HepG2 (cell line): ENCODE results near the gene NOS1AP. TPM values are rescaled to one million over a fixed set of nuclear protein-coding genes. Genes with fewer than 3 reads are reported as not detected.

Source experiments
- BHLHE40 ChIP-seq: IDR thresholded peaks from 2 replicates; pipeline ENCODE4 v1.6.1; 2011; ENCODE audit warnings: low read length, improper control_type of control experiment
- BRD4 ChIP-seq: sonication (generic); formaldehyde crosslinking; IDR thresholded peaks from 2 replicates; pipeline ENCODE4 v1.4.0; 2020; ENCODE audit warnings: missing genetic modification reagents
- GABPA ChIP-seq, 2 experiments: IDR thresholded peaks; 2 replicates each; pipeline ENCODE4 v1.6.1; 2011 to 2016; ENCODE audit warnings: low read depth in 2 of 2, low read length in 1 of 2, missing biosample characterization in 1 of 2, missing genetic modification characterization in 1 of 2
- IKZF5 ChIP-seq: IDR thresholded peaks from 2 replicates; pipeline ENCODE4 v1.6.1; 2018; ENCODE audit warnings: missing genetic modification reagents, mild to moderate bottlenecking, missing compliant biosample characterization
- KLF16 ChIP-seq, 2 experiments: sonication (generic) in 1 of 2; formaldehyde crosslinking in 1 of 2; IDR thresholded peaks; 2 replicates each; pipeline versions ENCODE4 v1.6.1 to v1.8.0; 2016 to 2023; ENCODE audit warnings: missing genetic modification reagents in 2 of 2, missing compliant biosample characterization in 1 of 2
- NKX3-1 ChIP-seq: sonication (generic); formaldehyde crosslinking; IDR thresholded peaks from 2 replicates; pipeline ENCODE4 v1.5.0; 2020; ENCODE audit warnings: missing genetic modification reagents
- PRPF4 ChIP-seq: fragments of 200-400 bp; formaldehyde crosslinking; IDR thresholded peaks from 2 replicates; pipeline ENCODE4 v1.6.1; 2016; ENCODE audit warnings: low read length, low read depth; ENCODE audit not compliant: poor library complexity, severe bottlenecking
- SNRNP70 ChIP-seq: fragments of 200-400 bp; formaldehyde crosslinking; IDR thresholded peaks from 2 replicates; pipeline ENCODE4 v1.6.1; 2017; ENCODE audit warnings: mild to moderate bottlenecking, low read depth, low read length, moderate library complexity
- TP53 ChIP-seq: sonication (generic); formaldehyde crosslinking; conservative IDR thresholded peaks from 2 replicates; pipeline ENCODE4 v1.4.0; 2020; ENCODE audit warnings: missing genetic modification reagents
- ZBTB1 ChIP-seq: sonication (generic); formaldehyde crosslinking; IDR thresholded peaks from 2 replicates; pipeline ENCODE4 v1.4.0; 2020; ENCODE audit warnings: missing genetic modification reagents, borderline replicate concordance
- ZFP62 ChIP-seq: sonication (generic); formaldehyde crosslinking; IDR thresholded peaks from 2 replicates; pipeline ENCODE4 v1.4.0; 2020; ENCODE audit warnings: missing genetic modification reagents
- ZNF234 ChIP-seq: sonication (generic); formaldehyde crosslinking; conservative IDR thresholded peaks from 2 replicates; pipeline ENCODE4 v1.5.1; 2020; ENCODE audit warnings: mild to moderate bottlenecking, missing genetic modification reagents
- ZNF512B ChIP-seq: sonication (generic); formaldehyde crosslinking; IDR thresholded peaks from 2 replicates; pipeline ENCODE4 v1.5.1; 2020; ENCODE audit warnings: missing genetic modification reagents, mild to moderate bottlenecking, borderline replicate concordance
- ZNF709 ChIP-seq: sonication (generic); formaldehyde crosslinking; IDR thresholded peaks from 2 replicates; pipeline ENCODE4 v1.5.0; 2020; ENCODE audit warnings: mild to moderate bottlenecking, missing genetic modification reagents
- polyA plus RNA-seq, 8 experiments: library from polyadenylated mRNA; depleted of rRNA in 3 of 8; stranded (reverse) in 7 of 8; unstranded in 1 of 8; fragments of >200 nt; fragmentation: Illumina TruSeq in 4 of 8; extraction: Trizol in 4 of 8; gene quantifications; 2 replicates each; pipeline versions ENCODE4 v1.2.1 to v1.2.3, GENCODE V29; 2011 to 2016; ENCODE audit warnings: low read depth in 4 of 8, missing spikeins in 1 of 8, mixed read lengths in 1 of 8; ENCODE audit not compliant: insufficient read depth in 1 of 8
- total RNA-seq, 5 experiments: library from RNA; depleted of rRNA; stranded (reverse); fragments of >200 nt; fragmentation: Illumina TruSeq; extraction: Trizol; gene quantifications; 2 replicates each; pipeline ENCODE4 v1.2.3, GENCODE V29; 2016; ENCODE audit warnings: low read depth in 1 of 5
- TF ChIP-seq, protein P1 (sequence below): sonication (generic); IDR thresholded peaks from 2 replicates; pipeline ENCODE4 v1.6.1; 2016; ENCODE audit warnings: low read depth, borderline replicate concordance
- TF ChIP-seq, protein P2 (sequence below): sonication (generic); formaldehyde crosslinking; IDR thresholded peaks from 2 replicates; pipeline ENCODE4 v1.4.0; 2020; ENCODE audit warnings: missing genetic modification reagents
- TF ChIP-seq, protein P3 (sequence below): sonication (generic); formaldehyde crosslinking; IDR thresholded peaks from 2 replicates; pipeline ENCODE4 v1.4.0; 2020; ENCODE audit warnings: missing genetic modification reagents
- TF ChIP-seq, protein P4 (sequence below): sonication (generic); formaldehyde crosslinking; IDR thresholded peaks from 2 replicates; pipeline ENCODE4 v1.5.0; 2020; ENCODE audit warnings: missing genetic modification reagents

The NOS1AP gene
- total and polyA plus RNA-seq, 2 of the 13 experiments (the other 11 are each of a cell fraction or from before 2014, with no cell fraction given), result 2.0 to 3.3 TPM

- TF ChIP-seq ZNF709 (CRISPR knock-in tag) (no peak), TP53 (CRISPR knock-in tag) (no peak), ZFP62 (CRISPR knock-in tag) (no peak), BHLHE40 (peak; percentile 58; the same call in 1 of the 2 replicates), SNRNP70 (no peak), ZBTB1 (no peak), ZNF512B (CRISPR knock-in tag) (no peak), BRD4 (no peak), ZNF234 (no peak), KLF16 (CRISPR knock-in tag; IDR thresholded peaks at IDR 0.05) (no peak), NKX3-1 (CRISPR knock-in tag) (no peak), PRPF4 (no peak), GABPA (IDR thresholded peaks at IDR 0.05; ENCODE audit: low read depth, low read length) (no peak), GABPA (CRISPR knock-in tag; IDR thresholded peaks at IDR 0.05; ENCODE audit: low read depth) (peak; percentile 44; the same call in 1 of the 2 replicates), IKZF5 (CRISPR knock-in tag) (no peak)
- TF ChIP-seq, protein P1, sequence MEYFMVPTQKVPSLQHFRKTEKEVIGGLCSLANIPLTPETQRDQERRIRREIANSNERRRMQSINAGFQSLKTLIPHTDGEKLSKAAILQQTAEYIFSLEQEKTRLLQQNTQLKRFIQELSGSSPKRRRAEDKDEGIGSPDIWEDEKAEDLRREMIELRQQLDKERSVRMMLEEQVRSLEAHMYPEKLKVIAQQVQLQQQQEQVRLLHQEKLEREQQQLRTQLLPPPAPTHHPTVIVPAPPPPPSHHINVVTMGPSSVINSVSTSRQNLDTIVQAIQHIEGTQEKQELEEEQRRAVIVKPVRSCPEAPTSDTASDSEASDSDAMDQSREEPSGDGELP, result peak; percentile 22; the same call in 1 of the 2 replicates
- TF ChIP-seq, protein P2, sequence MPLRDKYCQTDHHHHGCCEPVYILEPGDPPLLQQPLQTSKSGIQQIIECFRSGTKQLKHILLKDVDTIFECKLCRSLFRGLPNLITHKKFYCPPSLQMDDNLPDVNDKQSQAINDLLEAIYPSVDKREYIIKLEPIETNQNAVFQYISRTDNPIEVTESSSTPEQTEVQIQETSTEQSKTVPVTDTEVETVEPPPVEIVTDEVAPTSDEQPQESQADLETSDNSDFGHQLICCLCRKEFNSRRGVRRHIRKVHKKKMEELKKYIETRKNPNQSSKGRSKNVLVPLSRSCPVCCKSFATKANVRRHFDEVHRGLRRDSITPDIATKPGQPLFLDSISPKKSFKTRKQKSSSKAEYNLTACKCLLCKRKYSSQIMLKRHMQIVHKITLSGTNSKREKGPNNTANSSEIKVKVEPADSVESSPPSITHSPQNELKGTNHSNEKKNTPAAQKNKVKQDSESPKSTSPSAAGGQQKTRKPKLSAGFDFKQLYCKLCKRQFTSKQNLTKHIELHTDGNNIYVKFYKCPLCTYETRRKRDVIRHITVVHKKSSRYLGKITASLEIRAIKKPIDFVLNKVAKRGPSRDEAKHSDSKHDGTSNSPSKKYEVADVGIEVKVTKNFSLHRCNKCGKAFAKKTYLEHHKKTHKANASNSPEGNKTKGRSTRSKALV (CRISPR knock-in tag), result no peak
- TF ChIP-seq, protein P3, sequence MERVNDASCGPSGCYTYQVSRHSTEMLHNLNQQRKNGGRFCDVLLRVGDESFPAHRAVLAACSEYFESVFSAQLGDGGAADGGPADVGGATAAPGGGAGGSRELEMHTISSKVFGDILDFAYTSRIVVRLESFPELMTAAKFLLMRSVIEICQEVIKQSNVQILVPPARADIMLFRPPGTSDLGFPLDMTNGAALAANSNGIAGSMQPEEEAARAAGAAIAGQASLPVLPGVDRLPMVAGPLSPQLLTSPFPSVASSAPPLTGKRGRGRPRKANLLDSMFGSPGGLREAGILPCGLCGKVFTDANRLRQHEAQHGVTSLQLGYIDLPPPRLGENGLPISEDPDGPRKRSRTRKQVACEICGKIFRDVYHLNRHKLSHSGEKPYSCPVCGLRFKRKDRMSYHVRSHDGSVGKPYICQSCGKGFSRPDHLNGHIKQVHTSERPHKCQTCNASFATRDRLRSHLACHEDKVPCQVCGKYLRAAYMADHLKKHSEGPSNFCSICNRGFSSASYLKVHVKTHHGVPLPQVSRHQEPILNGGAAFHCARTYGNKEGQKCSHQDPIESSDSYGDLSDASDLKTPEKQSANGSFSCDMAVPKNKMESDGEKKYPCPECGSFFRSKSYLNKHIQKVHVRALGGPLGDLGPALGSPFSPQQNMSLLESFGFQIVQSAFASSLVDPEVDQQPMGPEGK (CRISPR knock-in tag), result no peak
- TF ChIP-seq, protein P4, sequence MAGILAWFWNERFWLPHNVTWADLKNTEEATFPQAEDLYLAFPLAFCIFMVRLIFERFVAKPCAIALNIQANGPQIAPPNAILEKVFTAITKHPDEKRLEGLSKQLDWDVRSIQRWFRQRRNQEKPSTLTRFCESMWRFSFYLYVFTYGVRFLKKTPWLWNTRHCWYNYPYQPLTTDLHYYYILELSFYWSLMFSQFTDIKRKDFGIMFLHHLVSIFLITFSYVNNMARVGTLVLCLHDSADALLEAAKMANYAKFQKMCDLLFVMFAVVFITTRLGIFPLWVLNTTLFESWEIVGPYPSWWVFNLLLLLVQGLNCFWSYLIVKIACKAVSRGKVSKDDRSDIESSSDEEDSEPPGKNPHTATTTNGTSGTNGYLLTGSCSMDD, result no peak
These were observed 34.2 kb upstream of the NOS1AP start (continued) for GRCh38 chr1:162035241-162035640.
